Activated CD4-positive, alpha-beta T cell treated with anti-CD3 and anti-CD28 coated beads, Interleukin-2, amount 10 ng/mL, durations not matched to agents 7 days and 5 days (primary cell): ENCODE measurements around the gene SMOC1. TPM values are rescaled to one million over a fixed set of nuclear protein-coding genes. Genes with fewer than 3 reads are reported as not detected.
"Not testable (repeated sequence)": the region's sequence is repeated elsewhere in the genome, so short reads cannot be mapped to it uniquely, and the experiment has no call there.

Experiments
- CTCF ChIA-PET: fragments of 350-600 bp; sonication (Branson Sonifier 250); formaldehyde crosslinking; loops from one replicate; lab custom pipeline; 2021; ENCODE audit warnings: antibody characterized with exemption; lab: Charles Lee
- POLR2A ChIA-PET: fragments of 350-600 bp; sonication (Branson Sonifier 250); formaldehyde crosslinking; loops from one replicate; lab custom pipeline; 2021; ENCODE audit warnings: antibody characterized with exemption; lab: Charles Lee
- DNase-seq: peaks from one replicate; pipeline ENCODE4 v3.0.0-alpha.2; 2020
- H3K27ac Mint-ChIP-seq: one replicate; pipeline ENCODE4 v1.8.0; 2021; ENCODE audit warnings: mild to moderate bottlenecking, moderate library complexity, mixed read lengths
- H3K27me3 Mint-ChIP-seq: one replicate; pipeline ENCODE4 v1.8.0; 2021; ENCODE audit warnings: mixed read lengths
- H3K36me3 Mint-ChIP-seq: one replicate; pipeline ENCODE4 v1.8.0; 2021; ENCODE audit warnings: low read depth, mixed read lengths
- H3K4me1 Mint-ChIP-seq: one replicate; pipeline ENCODE4 v1.8.0; 2021; ENCODE audit warnings: mixed read lengths
- H3K4me3 Mint-ChIP-seq: one replicate; pipeline ENCODE4 v1.8.0; 2021; ENCODE audit warnings: mild to moderate bottlenecking, moderate library complexity, mixed read lengths
- H3K9me3 Mint-ChIP-seq: one replicate; pipeline ENCODE4 v1.8.0; 2021; ENCODE audit warnings: mixed read lengths
- total RNA-seq, 2 experiments: library from RNA; stranded (reverse); gene quantifications; one replicate each; pipeline ENCODE4 v1.2.3, GENCODE V29; 2021

SMOC1 gene
- total RNA-seq, 2 experiments from 2014 or later: not detected

DNA sequence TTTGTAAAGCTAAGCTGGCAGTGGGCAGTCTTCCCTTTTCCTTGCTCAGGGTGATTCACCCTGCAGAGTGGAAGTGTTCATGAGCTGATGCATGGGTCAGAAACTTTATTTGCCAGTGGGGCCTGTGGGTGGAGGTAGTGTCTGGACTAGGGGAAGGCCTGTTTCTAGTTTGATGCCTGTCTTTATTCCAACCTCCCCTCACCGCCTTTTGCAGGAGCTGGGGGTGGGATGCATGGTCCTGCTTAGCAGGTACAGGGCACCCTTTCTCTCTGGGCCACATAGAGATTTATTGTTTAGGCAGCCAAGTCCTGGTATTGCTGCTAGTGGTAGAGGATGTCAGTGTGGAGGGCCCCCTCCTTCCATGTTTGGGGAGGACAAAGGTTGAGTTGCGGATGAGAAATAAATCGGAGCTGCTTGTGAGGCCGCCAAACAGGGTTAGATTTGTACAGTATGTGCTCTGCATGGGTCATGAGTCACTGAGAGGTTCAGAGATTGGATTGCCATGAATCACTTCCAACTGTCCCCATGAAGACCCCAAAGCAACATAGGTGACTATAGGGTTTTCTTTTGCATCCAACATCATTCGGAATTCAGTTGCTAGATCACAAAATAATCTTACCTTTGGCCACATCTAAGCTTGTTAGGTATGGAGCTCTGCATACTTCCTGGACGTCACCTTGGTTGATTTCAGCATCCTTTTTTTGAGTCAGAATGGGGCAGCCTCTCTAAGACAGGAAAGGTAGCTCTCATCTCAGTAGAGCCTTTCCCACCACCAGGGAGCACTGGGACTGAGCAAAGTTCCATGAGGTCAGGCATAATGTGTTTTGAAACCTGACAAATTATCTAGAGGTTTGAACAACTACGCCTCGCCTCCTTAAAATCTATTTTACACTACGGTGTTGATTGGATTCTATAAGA lies 8.8 kb downstream of the SMOC1 start:
- Mint-ChIP-seq H3K4me3 (no peak overlapping the region), H3K36me3 (no peaks in the 10 kb centered on the region), H3K9me3 (no peaks in the 10 kb centered on the region), H3K4me1 (no peaks in the 10 kb centered on the region), H3K27me3 (peaks cover 36% of the 10 kb centered on the region), H3K27ac (no peak overlapping the region)
- ChIA-PET CTCF (interaction anchor here (0.9 kb wide), 1 partner anchor 13 kb away, joined by 3 read pairs; no protein-coding TSS in a partner anchor), POLR2A (no interaction called here)
- DNase-seq: no peak

DNA sequence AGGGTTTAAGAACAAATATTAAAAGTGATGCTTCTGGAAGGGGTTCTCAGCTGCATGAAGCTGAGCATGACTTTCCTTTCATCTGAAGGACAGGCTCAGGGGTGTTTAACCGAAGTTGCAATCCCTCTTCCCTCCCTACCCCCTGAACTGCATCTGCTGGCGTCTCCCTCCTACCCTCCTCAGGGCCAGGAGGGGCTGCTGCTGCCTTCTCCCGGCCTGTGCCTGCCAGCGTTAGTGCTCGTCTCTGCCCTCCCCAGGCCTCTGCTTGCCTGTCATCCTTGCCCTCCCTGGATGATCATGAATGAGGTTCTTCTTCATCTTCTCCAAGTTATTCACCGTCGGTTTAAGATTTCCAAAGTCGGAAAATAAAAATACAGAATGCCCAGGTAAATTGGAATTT lies 12.2 kb downstream of the SMOC1 start:
- no peak overlapping the region for H3K4me3 Mint-ChIP-seq
- ChIA-PET POLR2A (no interaction called here), CTCF (no interaction called here)
- H3K36me3 Mint-ChIP-seq: no peaks in the 10 kb centered on the region
- H3K4me1 Mint-ChIP-seq: no peaks in the 10 kb centered on the region
- no peak overlapping the region for H3K27ac Mint-ChIP-seq
- no peaks in the 10 kb centered on the region for H3K9me3 Mint-ChIP-seq
- DNase-seq: no peak
- peaks cover 35% of the 10 kb centered on the region for H3K27me3 Mint-ChIP-seq

DNA sequence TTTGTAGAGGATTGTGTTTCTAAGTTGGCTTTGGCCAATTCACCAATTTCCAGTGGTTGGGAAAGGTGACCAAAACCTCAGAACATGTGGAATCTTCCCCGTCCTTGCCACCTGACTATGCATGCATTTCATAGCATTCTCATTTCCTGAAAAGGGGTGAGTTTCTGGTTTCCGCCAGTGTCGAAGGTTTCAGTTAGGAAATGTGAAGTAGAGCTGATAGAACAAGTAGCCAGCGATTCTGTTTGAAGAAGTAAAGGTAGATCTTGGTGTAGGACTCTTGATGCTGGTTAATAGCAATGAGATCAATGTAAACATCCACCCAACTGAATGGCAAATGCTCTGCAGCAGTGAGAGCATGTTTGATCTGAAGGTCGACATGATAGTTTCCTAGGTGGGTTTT lies 15.9 kb downstream of the SMOC1 start:
- Mint-ChIP-seq H3K27me3 (peaks cover 26% of the 10 kb centered on the region), H3K4me1 (no peaks in the 10 kb centered on the region), H3K27ac (no peak overlapping the region), H3K36me3 (no peaks in the 10 kb centered on the region), H3K9me3 (no peaks in the 10 kb centered on the region), H3K4me3 (no peak overlapping the region)
- no peak for DNase-seq
- POLR2A ChIA-PET: no interaction called here
- CTCF ChIA-PET: interaction anchor here (1.0 kb wide), 1 partner anchor 18 kb away, joined by 3 read pairs; no protein-coding TSS in a partner anchor

DNA sequence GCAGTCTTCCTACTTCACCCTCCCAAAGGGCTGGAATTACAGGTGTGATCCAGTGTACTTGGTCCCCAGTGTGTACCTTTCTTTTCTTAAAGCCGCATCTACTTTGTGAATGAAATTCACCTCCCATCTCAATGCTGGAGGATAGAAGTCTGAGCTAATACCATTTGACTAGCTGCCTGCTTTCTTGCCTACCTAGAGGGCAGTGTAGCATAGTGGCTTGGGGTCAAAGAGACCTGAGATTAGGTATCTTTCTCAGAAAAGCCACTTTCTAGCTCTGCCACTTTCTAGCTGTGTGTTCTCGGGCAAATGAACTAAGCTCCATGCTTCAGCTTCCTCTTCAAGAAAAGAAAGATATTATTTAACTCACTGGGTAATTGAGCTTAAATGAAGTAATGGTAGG lies 16.9 kb downstream of the SMOC1 start:
- H3K36me3 Mint-ChIP-seq: no peaks in the 10 kb centered on the region
- ChIA-PET POLR2A (no interaction called here), CTCF (interaction anchor here (1.0 kb wide), 1 partner anchor 18 kb away, joined by 3 read pairs; no protein-coding TSS in a partner anchor)
- H3K4me3 Mint-ChIP-seq: no peak overlapping the region
- H3K9me3 Mint-ChIP-seq: no peaks in the 10 kb centered on the region
- H3K27me3 Mint-ChIP-seq: peaks cover 20% of the 10 kb centered on the region
- no peaks in the 10 kb centered on the region for H3K4me1 Mint-ChIP-seq
- DNase-seq: no peak
- H3K27ac Mint-ChIP-seq: no peak overlapping the region

DNA sequence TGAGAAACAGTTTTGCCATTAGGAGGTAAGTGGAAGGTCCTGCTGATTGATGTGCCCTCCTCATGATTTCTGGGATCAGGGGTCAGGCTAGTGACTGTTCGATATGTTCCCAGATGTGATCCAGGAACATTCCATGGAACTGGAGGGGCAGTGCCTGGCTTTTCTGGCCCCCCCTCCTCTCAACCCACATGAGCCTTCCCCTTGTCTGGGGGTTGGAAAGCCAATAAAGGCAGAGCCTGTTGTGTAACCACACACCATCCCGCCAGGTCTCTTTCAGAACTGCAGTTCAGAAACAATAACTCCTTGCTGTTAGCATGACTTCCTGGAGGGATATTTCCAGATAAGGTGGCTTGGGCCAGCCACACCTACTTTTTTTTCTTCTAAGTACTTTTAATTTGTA lies 17.8 kb downstream of the SMOC1 start:
- no peak for DNase-seq
- Mint-ChIP-seq H3K36me3 (no peaks in the 10 kb centered on the region), H3K9me3 (no peaks in the 10 kb centered on the region), H3K27ac (no peak overlapping the region), H3K4me1 (no peaks in the 10 kb centered on the region), H3K4me3 (no peak overlapping the region), H3K27me3 (peaks cover 18% of the 10 kb centered on the region)
- ChIA-PET POLR2A (no interaction called here), CTCF (interaction anchor here (1.0 kb wide), 1 partner anchor 131 kb away, joined by 5 read pairs; no protein-coding TSS in a partner anchor)

DNA sequence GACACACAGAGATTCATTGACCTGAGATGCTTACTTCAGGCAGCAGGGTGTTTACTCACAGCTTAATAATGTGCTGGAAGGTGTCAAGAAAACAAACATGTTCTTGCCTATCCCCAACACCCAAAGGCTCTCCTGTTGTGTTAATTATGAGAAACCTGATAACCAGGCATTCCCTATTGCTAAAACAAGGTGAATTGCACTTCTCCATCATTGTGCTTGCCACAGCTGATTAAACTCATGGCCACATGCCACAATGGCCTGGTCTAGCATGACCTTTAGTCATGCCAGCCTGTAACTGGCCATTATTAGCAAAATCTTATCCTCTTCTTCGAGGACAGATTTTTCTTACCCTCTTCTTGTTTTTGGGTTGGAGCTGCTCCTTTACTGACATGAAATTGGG lies 21.4 kb downstream of the SMOC1 start:
- ChIA-PET CTCF (interaction anchor here (0.9 kb wide), 1 partner anchor 12 kb away, joined by 3 read pairs; no protein-coding TSS in a partner anchor), POLR2A (no interaction called here)
- Mint-ChIP-seq H3K4me3 (no peak overlapping the region), H3K36me3 (no peaks in the 10 kb centered on the region), H3K4me1 (no peaks in the 10 kb centered on the region), H3K9me3 (no peaks in the 10 kb centered on the region), H3K27ac (no peak overlapping the region), H3K27me3 (peaks cover 2% of the 10 kb centered on the region)
- DNase-seq: no peak

DNA sequence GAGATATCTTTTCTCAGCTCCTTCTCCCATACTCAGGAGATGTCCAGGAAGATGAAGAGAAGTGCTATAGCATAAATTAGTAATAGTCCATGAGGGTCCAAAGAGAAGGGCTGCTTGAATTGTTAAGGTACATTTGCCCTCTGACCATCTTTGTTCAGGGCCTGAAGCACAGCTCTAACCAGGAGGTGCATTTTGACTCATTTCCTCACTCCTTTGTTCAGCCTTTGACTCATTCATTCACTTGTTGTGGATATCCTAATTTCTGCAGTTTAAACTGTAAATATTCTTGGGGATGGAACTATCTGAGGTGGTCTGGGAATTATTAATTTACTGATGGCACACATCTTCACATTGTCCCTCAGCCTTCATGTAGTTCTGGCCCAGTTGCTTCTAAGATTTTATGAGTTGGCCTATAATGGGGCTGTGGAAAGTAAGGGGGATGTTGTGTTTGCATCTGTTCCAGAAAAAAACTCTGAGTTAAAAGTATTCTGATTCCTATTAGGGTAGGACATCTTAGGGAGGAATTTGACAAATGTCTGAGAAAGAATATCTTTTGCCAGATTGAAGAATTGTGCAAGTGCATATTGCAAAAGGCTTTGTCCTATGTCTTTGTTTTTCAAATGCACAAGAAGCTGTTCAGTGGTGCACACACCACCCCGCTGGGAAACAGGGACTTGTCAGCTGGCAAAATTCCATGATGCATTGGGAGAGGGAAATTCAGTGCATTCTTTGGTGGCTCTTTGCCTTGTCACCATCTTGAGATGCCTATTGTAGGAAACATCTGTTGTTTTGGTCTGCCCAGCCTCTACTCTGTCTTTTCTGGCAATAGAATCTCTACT lies 22.1 kb downstream of the SMOC1 start:
- CTCF ChIA-PET: interaction anchor here (0.9 kb wide), 1 partner anchor 13 kb away, joined by 3 read pairs; no protein-coding TSS in a partner anchor
- no peaks in the 10 kb centered on the region for H3K9me3 Mint-ChIP-seq
- H3K27ac Mint-ChIP-seq: no peak overlapping the region
- H3K4me1 Mint-ChIP-seq: no peaks in the 10 kb centered on the region
- no peak overlapping the region for H3K4me3 Mint-ChIP-seq
- H3K36me3 Mint-ChIP-seq: no peaks in the 10 kb centered on the region
- H3K27me3 Mint-ChIP-seq: peaks cover 2% of the 10 kb centered on the region
- POLR2A ChIA-PET: no interaction called here
- no peak for DNase-seq

DNA sequence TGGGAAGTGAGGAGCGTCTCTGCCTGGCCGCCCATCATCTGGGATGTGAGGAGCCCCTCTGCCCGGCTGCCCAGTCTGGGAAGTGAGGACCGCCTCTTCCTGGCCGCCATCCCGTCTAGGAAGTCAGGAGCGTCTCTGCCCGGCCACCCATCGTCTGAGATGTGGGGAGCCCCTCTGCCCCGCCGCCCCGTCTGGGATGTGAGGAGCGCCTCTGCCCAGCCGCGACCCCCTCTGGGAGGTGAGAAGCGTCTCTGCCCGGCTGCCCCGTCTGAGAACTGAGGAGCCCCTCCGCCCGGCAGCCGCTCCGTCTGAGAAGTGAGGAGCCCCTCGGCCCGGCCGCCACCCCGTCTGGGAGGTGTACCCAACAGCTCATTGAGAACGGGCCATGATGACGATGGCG lies 23.8 kb downstream of the SMOC1 start:
- H3K4me3 Mint-ChIP-seq: not testable (repeated sequence)

DNA sequence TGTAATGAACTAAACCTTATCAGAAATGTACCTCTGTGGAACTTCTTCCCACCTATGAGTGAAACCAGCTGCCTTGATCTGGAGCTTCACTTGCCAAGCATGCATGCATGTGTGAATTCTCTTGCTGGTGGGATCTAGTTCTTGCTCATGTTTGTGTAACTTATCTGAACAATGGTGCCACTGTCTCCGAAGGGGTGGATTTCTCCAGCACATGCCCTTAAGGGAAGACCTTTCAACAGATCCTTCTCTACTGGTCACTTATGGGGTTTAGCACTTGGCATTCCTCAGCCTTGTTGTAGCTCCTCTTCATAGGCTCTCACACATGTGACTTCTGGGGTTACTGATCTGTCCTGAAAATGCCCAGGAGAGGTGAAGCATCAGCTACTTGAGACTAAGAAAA lies 25.0 kb downstream of the SMOC1 start:
- H3K27ac Mint-ChIP-seq: no peak overlapping the region
- H3K4me3 Mint-ChIP-seq: no peak overlapping the region
- H3K9me3 Mint-ChIP-seq: no peaks in the 10 kb centered on the region
- H3K4me1 Mint-ChIP-seq: no peaks in the 10 kb centered on the region
- peaks cover 4% of the 10 kb centered on the region for H3K27me3 Mint-ChIP-seq
- ChIA-PET POLR2A (no interaction called here), CTCF (no interaction called here)
- H3K36me3 Mint-ChIP-seq: no peaks in the 10 kb centered on the region
- DNase-seq: no peak

More for the DNA sequence above, 23.8 kb downstream of the SMOC1 start:
- POLR2A ChIA-PET, H3K9me3 Mint-ChIP-seq, H3K27me3 Mint-ChIP-seq, DNase-seq, H3K4me1 Mint-ChIP-seq, CTCF ChIA-PET, H3K36me3 Mint-ChIP-seq, H3K27ac Mint-ChIP-seq: not testable (repeated sequence)

DNA sequence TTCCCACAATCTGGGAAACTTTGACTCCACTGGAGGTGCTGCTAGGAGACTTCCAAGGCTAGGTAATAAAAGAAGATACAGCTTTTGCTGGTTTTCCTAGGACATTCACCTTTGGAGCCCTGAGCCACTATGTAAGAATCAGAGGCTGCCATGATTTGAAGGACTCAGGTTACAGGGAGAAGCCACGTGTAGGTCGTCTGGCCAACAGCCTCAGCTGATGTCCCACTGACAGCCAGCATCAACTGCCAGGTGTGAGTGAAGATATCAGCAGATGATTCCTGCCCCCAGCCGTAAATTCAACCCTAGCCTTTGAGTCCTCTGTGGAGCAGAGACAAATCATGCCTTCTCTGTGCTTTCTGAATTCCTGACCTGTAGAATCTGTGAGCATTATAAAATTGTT lies 27.0 kb downstream of the SMOC1 start:
- CTCF ChIA-PET: no interaction called here
- Mint-ChIP-seq H3K4me3 (no peak overlapping the region), H3K36me3 (no peaks in the 10 kb centered on the region)

DNA sequence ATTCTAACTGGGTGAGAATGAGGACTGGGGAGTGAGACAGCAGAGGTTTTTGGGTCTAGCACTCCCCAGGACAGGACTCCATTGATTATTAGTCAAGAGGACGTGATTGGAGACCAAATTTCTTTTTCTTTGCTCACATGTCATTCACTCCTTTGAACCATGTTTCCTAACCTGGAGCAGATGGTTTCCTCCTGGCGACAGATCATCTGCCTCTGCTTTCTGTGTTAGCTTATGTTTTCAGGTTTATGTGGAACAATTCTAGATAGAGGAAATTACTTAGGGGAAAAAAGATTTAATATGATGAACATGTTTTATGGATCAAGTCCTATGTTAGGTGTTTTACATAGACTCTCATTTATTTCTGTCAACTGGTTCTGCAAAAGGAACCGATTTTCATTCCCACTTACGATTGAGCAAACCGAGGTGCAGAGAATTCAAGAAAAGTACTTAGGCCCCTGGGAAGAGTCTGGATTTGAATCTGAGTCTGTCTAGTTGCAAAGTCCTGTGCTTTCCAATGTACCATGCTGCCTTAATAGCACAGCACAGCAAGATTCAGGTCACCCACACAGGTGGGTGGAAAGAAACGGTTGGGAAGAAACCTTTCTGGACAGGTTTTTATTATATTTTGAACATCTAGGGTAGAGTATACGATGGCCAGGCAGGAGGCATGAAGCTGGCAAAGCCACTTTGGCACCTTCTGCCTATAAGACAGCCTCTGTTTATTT lies 30.8 kb downstream of the SMOC1 start:
- H3K27me3 Mint-ChIP-seq: peaks cover 6% of the 10 kb centered on the region
- ChIA-PET CTCF (no interaction called here), POLR2A (no interaction called here)

More for the DNA sequence above, 27.0 kb downstream of the SMOC1 start:
- POLR2A ChIA-PET: no interaction called here
- no peak for DNase-seq
- H3K27ac Mint-ChIP-seq: no peak overlapping the region
- no peaks in the 10 kb centered on the region for H3K4me1 Mint-ChIP-seq
- H3K27me3 Mint-ChIP-seq: peaks cover 4% of the 10 kb centered on the region
- no peaks in the 10 kb centered on the region for H3K9me3 Mint-ChIP-seq

DNA sequence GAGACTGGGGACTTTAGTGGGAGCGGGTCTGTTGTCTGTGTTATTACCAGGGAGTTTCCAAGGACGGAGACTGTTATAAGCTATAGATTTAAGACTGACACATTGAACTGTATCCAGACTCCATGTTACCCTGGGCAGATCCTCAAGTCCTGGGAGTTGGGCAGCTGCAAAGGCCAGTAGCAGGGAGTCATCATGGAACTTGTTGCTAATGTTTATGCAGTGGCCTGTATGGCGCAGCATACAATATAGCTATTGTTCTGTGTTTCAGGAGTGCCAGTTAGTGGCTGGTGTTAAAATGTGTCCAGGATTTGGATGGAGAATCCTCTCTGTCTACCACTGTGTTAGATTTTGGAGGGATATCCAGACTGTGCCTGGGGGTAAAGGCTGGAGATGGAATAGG lies 31.7 kb downstream of the SMOC1 start:
- Mint-ChIP-seq H3K4me1 (no peaks in the 10 kb centered on the region), H3K36me3 (no peaks in the 10 kb centered on the region), H3K27me3 (peaks cover 8% of the 10 kb centered on the region), H3K9me3 (no peaks in the 10 kb centered on the region), H3K27ac (no peak overlapping the region), H3K4me3 (no peak overlapping the region)
- POLR2A ChIA-PET: no interaction called here
- CTCF ChIA-PET: no interaction called here
- no peak for DNase-seq

More for the DNA sequence above, 30.8 kb downstream of the SMOC1 start:
- Mint-ChIP-seq H3K27ac (no peak overlapping the region), H3K36me3 (no peaks in the 10 kb centered on the region), H3K9me3 (no peaks in the 10 kb centered on the region), H3K4me3 (no peak overlapping the region), H3K4me1 (no peaks in the 10 kb centered on the region)
- DNase-seq: no peak
